H9 (cell line): ENCODE measurements around the gene NAA10. TPM values are rescaled to one million over a fixed set of nuclear protein-coding genes. Genes with fewer than 3 reads are reported as not detected.

ENCODE experiments used
- DNase-seq: peaks from one replicate; pipeline ENCODE4 v3.0.0-alpha.2; 2017
- H2AFZ ChIP-seq: one replicate; pipeline ENCODE4 v1.6.1; 2013; ENCODE audit warnings: mild to moderate bottlenecking, low read length, control low read depth, moderate library complexity
- H2AK5ac ChIP-seq: 2 replicates; pipeline ENCODE4 v1.6.1; 2013; ENCODE audit warnings: low read length, control low read depth, mixed read lengths; ENCODE audit not compliant: insufficient read length
- H2BK120ac ChIP-seq: one replicate; pipeline ENCODE4 v1.6.1; 2013; ENCODE audit warnings: low read depth, mild to moderate bottlenecking, low read length, control low read depth, inconsistent platforms; ENCODE audit not compliant: poor library complexity, severe bottlenecking
- H2BK12ac ChIP-seq: 2 replicates; pipeline ENCODE4 v1.6.1; 2013; ENCODE audit warnings: low read length, control low read depth, mixed read lengths, low read depth; ENCODE audit not compliant: insufficient read length
- H2BK15ac ChIP-seq: 2 replicates; pipeline ENCODE4 v1.6.1; 2013; ENCODE audit warnings: low read depth, low read length, control low read depth
- H2BK20ac ChIP-seq: one replicate; pipeline ENCODE4 v1.6.1; 2013; ENCODE audit warnings: low read depth, mild to moderate bottlenecking, low read length, control low read depth, inconsistent platforms; ENCODE audit not compliant: poor library complexity, severe bottlenecking
- H2BK5ac ChIP-seq: 2 replicates; pipeline ENCODE4 v1.6.1; 2013; ENCODE audit warnings: low read length, control low read depth, mixed read lengths; ENCODE audit not compliant: insufficient read length
- H3K14ac ChIP-seq: 2 replicates; pipeline ENCODE4 v1.6.1; 2013; ENCODE audit warnings: low read length, control low read depth; ENCODE audit not compliant: insufficient read depth
- H3K18ac ChIP-seq: 2 replicates; pipeline ENCODE4 v1.6.1; 2013; ENCODE audit warnings: low read depth, mild to moderate bottlenecking, mixed read lengths, low read length, control low read depth; ENCODE audit not compliant: insufficient read length
- H3K23ac ChIP-seq: 2 replicates; pipeline ENCODE4 v1.6.1; 2013; ENCODE audit warnings: low read length, control low read depth, mixed read lengths, low read depth; ENCODE audit not compliant: insufficient read length
- H3K23me2 ChIP-seq: 2 replicates; pipeline ENCODE4 v1.6.1; 2013; ENCODE audit warnings: low read depth, mild to moderate bottlenecking, mixed read lengths, low read length, control low read depth; ENCODE audit not compliant: insufficient read length, poor library complexity, severe bottlenecking
- H3K27ac ChIP-seq: 2 replicates; pipeline ENCODE4 v1.5.1; 2013; ENCODE audit warnings: low read length, control low read depth, mixed read lengths, low read depth; ENCODE audit not compliant: insufficient read length
- H3K27me3 ChIP-seq: 2 replicates; pipeline ENCODE4 v1.6.1; 2013; ENCODE audit warnings: low read length, control low read depth, inconsistent platforms; ENCODE audit not compliant: insufficient read depth
- H3K4ac ChIP-seq: 2 replicates; pipeline ENCODE4 v1.6.1; 2013; ENCODE audit warnings: low read depth, mild to moderate bottlenecking, control low read depth, inconsistent platforms, low read length, moderate library complexity
- H3K4me1 ChIP-seq: 2 replicates; pipeline ENCODE4 v1.6.1; 2013; ENCODE audit warnings: low read length, control low read depth, inconsistent platforms; ENCODE audit not compliant: insufficient read depth
- H3K4me2 ChIP-seq: 2 replicates; pipeline ENCODE4 v1.6.1; 2013; ENCODE audit warnings: low read length, control low read depth, mixed read lengths; ENCODE audit not compliant: insufficient read length, insufficient read depth
- H3K56ac ChIP-seq: 2 replicates; pipeline ENCODE4 v1.6.1; 2013; ENCODE audit warnings: low read depth, mild to moderate bottlenecking, mixed read lengths, low read length, control low read depth; ENCODE audit not compliant: insufficient read length
- H3K79me1 ChIP-seq: 2 replicates; pipeline ENCODE4 v1.6.1; 2013; ENCODE audit warnings: low read depth, mild to moderate bottlenecking, moderate library complexity, low read length, control low read depth, inconsistent platforms; ENCODE audit not compliant: insufficient read depth, poor library complexity, severe bottlenecking
- H3K79me2 ChIP-seq: 2 replicates; pipeline ENCODE4 v1.6.1; 2013; ENCODE audit warnings: low read length, control low read depth, inconsistent platforms; ENCODE audit not compliant: insufficient read depth
- H3K9ac ChIP-seq: 2 replicates; pipeline ENCODE4 v1.6.1; 2013; ENCODE audit warnings: low read length, control low read depth, mixed read lengths; ENCODE audit not compliant: insufficient read length; ENCODE audit errors: extremely low read depth
- H3K9me3 ChIP-seq: one replicate; pipeline ENCODE4 v1.6.1; 2013; ENCODE audit warnings: low read depth, low read length, inconsistent platforms; ENCODE audit not compliant: control insufficient read depth
- H3T11ph ChIP-seq: one replicate; pipeline ENCODE4 v1.6.1; 2013; ENCODE audit warnings: mild to moderate bottlenecking, low read length, control low read depth, inconsistent platforms
- H4K20me1 ChIP-seq: one replicate; pipeline ENCODE4 v1.6.1; 2013; ENCODE audit not compliant: control insufficient read depth, insufficient read length, insufficient read depth
- H4K5ac ChIP-seq: 2 replicates; pipeline ENCODE4 v1.6.1; 2013; ENCODE audit warnings: low read depth, mild to moderate bottlenecking, mixed read lengths, low read length, control low read depth; ENCODE audit not compliant: insufficient read length
- H4K8ac ChIP-seq: replicated peaks from 2 replicates; pipeline ENCODE4 v1.6.1; 2013; ENCODE audit warnings: low read length, control low read depth, mixed read lengths, low read depth; ENCODE audit not compliant: insufficient read length
- H4K91ac ChIP-seq: 2 replicates; pipeline ENCODE4 v1.6.1; 2013; ENCODE audit warnings: low read depth, mild to moderate bottlenecking, moderate library complexity, mixed read lengths, low read length, control low read depth; ENCODE audit not compliant: insufficient read length
- H3K27ac Mint-ChIP-seq, 3 experiments: 2 replicates in 2 of 3; 3 replicates in 1 of 3; pipeline ENCODE4 v1.8.0; 2020 to 2021; ENCODE audit warnings: mixed read lengths in 3 of 3, mild to moderate bottlenecking in 1 of 3, moderate library complexity in 1 of 3
- H3K27me3 Mint-ChIP-seq: 2 replicates; pipeline ENCODE4 v1.8.0; 2021; ENCODE audit warnings: low read depth, mild to moderate bottlenecking, moderate library complexity, mixed read lengths
- H3K36me3 Mint-ChIP-seq, 3 experiments: 2 replicates in 2 of 3; 3 replicates in 1 of 3; pipeline ENCODE4 v1.8.0; 2020 to 2021; ENCODE audit warnings: low read depth in 3 of 3, mixed read lengths in 3 of 3; ENCODE audit not compliant: insufficient read depth in 1 of 3
- H3K4me1 Mint-ChIP-seq, 2 experiments: 2 replicates each; pipeline ENCODE4 v1.8.0; 2020; ENCODE audit warnings: mixed read lengths in 2 of 2
- H3K4me3 Mint-ChIP-seq, 2 experiments: 2 replicates in 1 of 2; 3 replicates in 1 of 2; pipeline ENCODE4 v1.8.0; 2020 to 2021; ENCODE audit warnings: mild to moderate bottlenecking in 2 of 2, mixed read lengths in 2 of 2, moderate library complexity in 1 of 2
- H3K9me3 Mint-ChIP-seq, 2 experiments: 2 replicates in 1 of 2; 3 replicates in 1 of 2; pipeline ENCODE4 v1.8.0; 2020; ENCODE audit warnings: mild to moderate bottlenecking in 2 of 2, mixed read lengths in 2 of 2, moderate library complexity in 1 of 2
- WGBS: extraction: QIAGEN DNeasy Blood & Tissue Kit; methylation state at CpG from one replicate; pipeline ENCODE4 v1.1.7; 2013; ENCODE audit warnings: missing lambda C conversion rate, low lambda C conversion rate, mixed read lengths; ENCODE audit not compliant: insufficient read length; ENCODE audit errors: extremely low coverage; 5-methylcytosine and 5-hydroxymethylcytosine counted together
- total RNA-seq: library from RNA; stranded (reverse); gene quantifications from 2 replicates; pipeline ENCODE4 v1.2.1, GENCODE V29; 2021
- TF ChIP-seq, protein P1 (sequence below): fragments of 200-600 bp; sonication (generic); conservative IDR thresholded peaks from 3 replicates; pipeline ENCODE4 v1.8.0; 2021; ENCODE audit warnings: antibody characterized with exemption, mild to moderate bottlenecking

The NAA10 gene
- total RNA-seq, 1 experiment from 2014 or later, result 101 TPM

DNA sequence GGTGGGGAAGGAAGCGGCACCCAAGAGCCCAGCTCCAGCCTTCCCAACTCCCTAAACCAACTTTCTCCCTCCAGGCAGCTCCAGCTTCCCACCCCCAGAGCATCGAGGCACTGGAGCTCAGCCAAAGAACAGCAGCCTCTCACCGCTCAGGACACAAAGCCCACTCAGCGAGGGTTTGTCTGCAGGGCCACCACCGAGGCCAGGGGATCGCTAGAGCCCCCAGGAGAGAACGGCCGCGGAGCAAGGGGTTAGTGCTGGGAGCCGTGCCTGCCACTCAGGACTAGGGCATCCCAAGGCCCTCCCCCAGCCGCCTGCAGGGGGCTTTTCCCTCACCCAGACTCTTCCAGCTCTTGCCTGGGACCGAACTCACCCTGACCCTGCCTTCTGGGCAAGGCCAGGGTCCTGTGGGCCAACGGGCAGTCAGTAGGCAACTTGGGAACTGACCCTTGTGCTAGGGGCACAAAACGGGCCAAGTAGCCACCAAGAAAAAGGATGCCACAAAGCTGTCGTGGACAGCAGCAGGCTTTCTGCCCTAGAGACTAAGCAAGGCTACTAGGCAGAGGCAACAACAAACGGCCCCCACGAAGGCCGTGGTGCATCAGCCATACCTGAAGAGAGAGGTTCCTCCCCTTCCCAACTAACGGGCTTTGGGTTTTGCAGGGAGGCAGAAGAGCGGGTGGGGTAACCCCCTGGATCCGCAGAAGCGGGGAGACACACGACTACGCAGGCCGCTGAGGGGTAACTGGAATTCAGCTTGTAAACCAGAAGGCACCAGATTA is 34.5 kb upstream of the NAA10 start:
- peaks cover 50% of the 10 kb centered on the region; the same call in 1 of the 2 replicates for H3K79me2 ChIP-seq
- no peak overlapping the region for H2AFZ ChIP-seq
- H2BK20ac ChIP-seq, result no peak overlapping the region
- H3K18ac ChIP-seq, result no peak overlapping the region
- H4K20me1 ChIP-seq, result no peaks in the 10 kb centered on the region
- peak overlapping the region; percentile 100 for H3K4me3 Mint-ChIP-seq
- H3K4ac ChIP-seq, result no peak overlapping the region
- peaks cover 14 to 32% (median 15%) of the 10 kb centered on the region in 3 experiments for H3K36me3 Mint-ChIP-seq
- peak overlapping the region; percentile 14 to 90 (median 79); a peak in 6 of 7 replicates for H3K27ac Mint-ChIP-seq
- no peak for DNase-seq
- H3K4me1 ChIP-seq, result peaks cover 4% of the 10 kb centered on the region; the same call in 1 of the 2 replicates
- H3K9me3 Mint-ChIP-seq, result peaks cover 4 to 5% of the 10 kb centered on the region in 2 experiments; a peak in 3 of 5 replicates
- no peak overlapping the region for H2BK5ac ChIP-seq
- H3T11ph ChIP-seq, result no peak overlapping the region
- no peak overlapping the region for H3K56ac ChIP-seq
- no peaks in the 10 kb centered on the region for H3K27me3 Mint-ChIP-seq
- no peak overlapping the region; the same call in 1 of the 2 replicates for H3K14ac ChIP-seq
- no peak overlapping the region for H2BK12ac ChIP-seq
- H3K27ac ChIP-seq, result no peak overlapping the region
- WGBS, result no CpG with 5 or more reads among the region's 25 CpGs
- H3K4me2 ChIP-seq, result peak overlapping the region; percentile 80
- peak overlapping the region; percentile 34 for H3K9ac ChIP-seq
- H4K91ac ChIP-seq, result no peak overlapping the region
- TF ChIP-seq, protein P1, sequence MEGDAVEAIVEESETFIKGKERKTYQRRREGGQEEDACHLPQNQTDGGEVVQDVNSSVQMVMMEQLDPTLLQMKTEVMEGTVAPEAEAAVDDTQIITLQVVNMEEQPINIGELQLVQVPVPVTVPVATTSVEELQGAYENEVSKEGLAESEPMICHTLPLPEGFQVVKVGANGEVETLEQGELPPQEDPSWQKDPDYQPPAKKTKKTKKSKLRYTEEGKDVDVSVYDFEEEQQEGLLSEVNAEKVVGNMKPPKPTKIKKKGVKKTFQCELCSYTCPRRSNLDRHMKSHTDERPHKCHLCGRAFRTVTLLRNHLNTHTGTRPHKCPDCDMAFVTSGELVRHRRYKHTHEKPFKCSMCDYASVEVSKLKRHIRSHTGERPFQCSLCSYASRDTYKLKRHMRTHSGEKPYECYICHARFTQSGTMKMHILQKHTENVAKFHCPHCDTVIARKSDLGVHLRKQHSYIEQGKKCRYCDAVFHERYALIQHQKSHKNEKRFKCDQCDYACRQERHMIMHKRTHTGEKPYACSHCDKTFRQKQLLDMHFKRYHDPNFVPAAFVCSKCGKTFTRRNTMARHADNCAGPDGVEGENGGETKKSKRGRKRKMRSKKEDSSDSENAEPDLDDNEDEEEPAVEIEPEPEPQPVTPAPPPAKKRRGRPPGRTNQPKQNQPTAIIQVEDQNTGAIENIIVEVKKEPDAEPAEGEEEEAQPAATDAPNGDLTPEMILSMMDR, result no peak
- peaks cover 5% of the 10 kb centered on the region for H3K79me1 ChIP-seq
- peaks cover 38 to 49% of the 10 kb centered on the region in 2 experiments for H3K4me1 Mint-ChIP-seq
- H2BK120ac ChIP-seq, result no peak overlapping the region
- H4K5ac ChIP-seq, result no peak overlapping the region
- H2AK5ac ChIP-seq, result no peak overlapping the region
- H3K9me3 ChIP-seq, result no peaks in the 10 kb centered on the region
- H4K8ac ChIP-seq, result no peak overlapping the region
- no peak overlapping the region for H3K23ac ChIP-seq
- H3K23me2 ChIP-seq, result peaks cover 18% of the 10 kb centered on the region
- no peak overlapping the region for H2BK15ac ChIP-seq
- H3K27me3 ChIP-seq, result no peaks in the 10 kb centered on the region
